HG03378 (cell line): Measurements from ENCODE around the gene ACBD7.

Experiments used
- ATAC-seq: cut with Tn5 transposase; IDR thresholded peaks from one replicate; pipeline ENCODE4 v1.9.1; 2021; ENCODE audit warnings: mild to moderate bottlenecking, moderate library complexity; ENCODE audit not compliant: unreplicated experiment

The ACBD7 gene

DNA sequence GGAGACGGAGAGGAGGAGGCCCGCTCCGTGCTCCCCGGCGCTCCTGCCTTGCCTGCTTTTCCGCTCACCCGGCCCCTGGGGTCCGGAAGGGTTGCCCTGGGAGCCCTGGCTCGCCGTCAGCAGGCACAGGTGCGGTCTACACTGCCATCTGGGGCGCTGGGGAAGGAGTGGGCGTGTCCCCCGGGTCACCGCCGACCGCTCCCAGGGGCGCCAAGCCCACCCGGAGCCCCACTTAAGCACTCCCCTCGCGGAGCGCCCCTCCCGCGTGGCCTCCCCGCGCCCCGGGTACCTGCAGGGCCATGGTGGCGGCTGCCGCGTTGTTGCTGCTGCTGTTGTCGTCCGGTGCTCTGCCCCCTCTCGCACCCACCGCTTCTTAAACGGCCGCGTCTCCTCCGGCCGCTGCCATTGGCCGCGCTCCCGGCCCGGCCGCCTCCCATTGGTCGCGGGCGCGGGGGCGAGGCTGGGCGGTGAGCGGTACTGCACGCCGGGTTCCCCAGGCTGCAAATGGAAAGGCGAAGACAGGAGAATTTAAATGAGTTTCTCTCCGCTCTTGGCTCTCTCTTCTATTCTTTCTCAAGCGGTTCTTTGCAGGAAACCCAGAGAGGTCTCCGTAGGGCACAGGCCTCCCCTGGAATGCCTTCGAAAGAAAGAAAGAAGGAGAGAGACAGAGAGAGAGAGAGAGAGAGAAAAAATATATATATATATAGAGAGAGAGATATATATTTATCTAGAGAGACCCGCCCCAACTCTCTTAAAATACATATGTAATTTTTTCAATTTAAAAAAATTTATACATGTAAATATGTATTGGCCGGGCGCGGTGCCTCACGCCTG is at the start of gene ACBD7:
ACBD7 (minus strand) TSS at position 349 of the 834 bp plus-strand sequence; CDS start at position 301, 48 bp downstream.
- peak; percentile 78 for ATAC-seq

DNA sequence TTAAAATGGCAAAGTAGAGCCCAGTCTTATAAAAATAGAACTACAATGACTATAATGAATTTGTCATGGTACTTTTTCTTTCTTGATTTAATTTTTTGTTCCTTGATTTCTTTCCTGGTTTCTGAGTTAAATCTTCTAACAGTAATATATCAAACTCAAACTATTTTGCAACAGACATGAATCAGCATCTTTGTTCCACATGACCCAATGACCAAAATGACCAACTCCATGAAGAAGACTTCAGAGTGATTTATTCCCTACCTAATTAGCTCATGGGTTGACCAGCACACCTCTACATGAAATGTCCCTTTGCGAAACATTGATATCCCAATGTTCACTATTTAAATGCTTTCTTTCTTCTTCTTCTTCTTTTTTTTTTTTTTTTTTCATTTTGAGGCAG is 49.1 kb upstream of the ACBD7 start:
- ATAC-seq, result no peak

DNA sequence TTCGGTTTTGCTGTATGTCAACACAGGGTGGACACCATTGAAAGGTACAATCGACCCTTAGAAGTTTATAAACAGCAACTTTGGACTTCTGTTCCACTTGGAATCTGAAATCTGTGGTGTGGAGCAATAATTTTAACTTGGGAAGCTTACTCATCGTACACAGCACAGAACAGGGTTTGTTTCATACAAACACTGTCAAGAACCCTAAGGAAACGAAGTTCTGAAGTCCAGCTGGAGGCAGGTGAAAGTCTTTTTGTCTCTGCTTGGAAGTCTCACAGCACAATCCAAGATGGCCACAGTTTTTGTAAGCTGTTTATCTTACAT is 48.4 kb upstream of the ACBD7 start:
- no peak for ATAC-seq

DNA sequence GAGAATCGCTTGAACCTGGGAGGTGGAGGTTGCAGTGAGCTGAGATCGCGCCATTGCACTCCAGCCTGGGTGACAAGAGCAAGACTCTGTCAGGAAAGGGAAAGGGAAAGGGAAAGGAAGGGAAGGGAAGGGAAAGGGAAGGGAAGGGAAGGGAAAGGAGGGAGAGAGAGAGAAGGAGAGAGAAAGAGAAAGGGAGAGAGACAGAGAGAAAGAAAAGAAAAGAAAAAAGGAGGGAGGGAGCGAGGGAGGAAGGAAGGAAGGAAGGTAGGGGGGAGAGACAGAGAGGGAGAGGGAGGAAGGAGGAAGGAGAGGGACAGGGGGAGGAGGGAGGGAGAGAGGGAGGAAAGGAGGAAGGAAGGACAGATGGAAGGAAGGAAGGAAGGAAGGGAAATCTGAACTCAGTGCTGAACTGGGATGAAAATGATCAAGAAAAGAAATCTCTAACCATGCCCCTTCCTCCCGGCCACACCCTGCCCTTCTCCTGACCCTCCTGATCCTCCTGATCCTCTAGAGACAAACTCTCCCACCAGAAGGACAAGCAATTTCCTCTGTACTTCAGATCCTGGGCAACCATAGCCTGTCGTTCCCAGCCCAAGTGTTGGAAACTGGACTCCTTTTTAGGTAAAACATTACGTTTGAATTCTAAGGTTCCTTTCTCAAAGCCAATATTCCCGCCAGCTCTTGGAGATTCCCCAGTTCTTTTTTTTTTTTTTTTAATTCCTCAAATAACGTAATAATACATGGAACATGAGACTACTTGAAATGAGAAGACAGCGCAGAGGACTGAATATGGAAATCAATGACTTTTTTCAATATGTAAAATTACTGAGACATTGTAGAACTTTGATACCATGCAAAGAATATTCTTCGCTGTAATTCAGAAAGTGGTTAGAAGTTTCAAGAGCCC is 47.8 kb upstream of the ACBD7 start:
- ATAC-seq, result no peak

DNA sequence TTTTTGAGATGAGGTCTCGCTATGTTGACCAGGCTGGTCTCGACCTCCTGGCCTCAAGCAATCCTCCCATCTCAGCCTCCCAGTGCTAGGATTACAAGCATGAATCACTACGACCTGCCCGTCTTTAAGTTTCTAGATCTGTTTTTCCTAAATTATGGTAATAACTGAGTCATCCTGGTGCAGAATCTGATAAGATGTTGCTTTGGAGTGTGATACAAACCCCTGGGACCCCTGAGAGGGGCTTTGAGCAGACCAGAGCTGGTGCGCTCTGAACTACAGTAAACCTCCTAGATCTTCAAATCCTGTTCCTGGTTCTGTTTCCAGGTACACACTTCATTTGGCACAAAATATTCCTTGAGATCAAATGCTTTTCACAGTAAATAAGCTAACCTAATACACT is 42.8 kb upstream of the ACBD7 start:
- no peak for ATAC-seq

DNA sequence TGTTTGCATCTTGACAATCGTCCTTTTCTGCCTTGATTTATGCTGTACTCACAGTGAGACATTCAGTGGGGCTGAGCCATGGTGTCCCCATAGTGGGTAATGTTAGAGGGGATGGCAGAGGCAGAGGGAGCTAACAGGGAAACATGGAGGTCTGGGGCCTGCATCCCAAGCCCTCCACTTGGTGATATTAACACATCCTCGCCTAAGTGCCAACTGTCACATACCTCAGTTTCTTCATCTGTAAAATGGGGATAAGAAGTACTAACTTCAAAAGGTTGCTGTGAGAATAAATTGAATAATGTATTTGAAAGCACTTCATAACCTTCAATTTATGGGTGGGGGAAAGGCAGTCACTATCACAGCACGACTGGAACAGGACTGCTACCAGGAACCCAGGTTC is 36.3 kb upstream of the ACBD7 start:
- ATAC-seq, result no peak

DNA sequence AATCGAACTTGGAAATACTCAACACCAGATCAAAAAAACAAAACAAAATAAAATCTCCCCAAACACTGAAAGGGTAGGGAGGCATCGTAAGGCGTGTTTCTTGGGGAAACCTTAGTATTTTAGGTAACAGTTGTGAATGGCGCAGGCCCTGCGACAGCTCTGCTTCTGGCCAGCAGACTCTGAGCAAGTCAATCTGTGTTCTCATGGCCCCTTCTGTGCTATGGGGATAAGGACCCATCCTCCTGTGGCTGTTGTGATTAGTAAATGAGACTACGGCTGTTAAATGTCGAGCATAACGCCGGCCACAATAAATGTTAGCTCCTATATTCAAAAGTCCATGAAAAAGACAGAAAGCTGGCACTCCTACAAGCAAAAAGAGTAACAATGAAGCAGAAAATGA is 35.6 kb upstream of the ACBD7 start:
- ATAC-seq, result no peak

DNA sequence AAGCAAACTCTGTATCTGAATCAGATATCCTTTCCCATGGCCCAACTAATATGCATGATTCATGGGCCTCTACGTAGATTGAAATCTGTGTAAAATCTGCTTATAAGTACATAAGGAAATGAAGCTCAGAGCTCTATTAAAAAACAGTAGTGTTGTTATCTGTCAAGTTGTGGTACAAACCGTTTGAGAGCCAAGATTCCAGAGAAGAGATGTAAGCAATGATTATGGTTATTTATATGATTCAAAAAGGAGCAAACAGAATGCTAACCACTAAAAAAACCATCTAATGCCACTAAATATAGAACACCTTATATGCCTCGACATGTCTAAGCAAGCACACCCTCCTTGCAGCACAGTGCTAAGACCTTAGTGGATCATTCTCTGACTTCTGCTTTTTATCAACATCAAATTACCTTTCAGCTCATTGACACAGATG is 35.2 kb upstream of the ACBD7 start:
- ATAC-seq, result no peak

DNA sequence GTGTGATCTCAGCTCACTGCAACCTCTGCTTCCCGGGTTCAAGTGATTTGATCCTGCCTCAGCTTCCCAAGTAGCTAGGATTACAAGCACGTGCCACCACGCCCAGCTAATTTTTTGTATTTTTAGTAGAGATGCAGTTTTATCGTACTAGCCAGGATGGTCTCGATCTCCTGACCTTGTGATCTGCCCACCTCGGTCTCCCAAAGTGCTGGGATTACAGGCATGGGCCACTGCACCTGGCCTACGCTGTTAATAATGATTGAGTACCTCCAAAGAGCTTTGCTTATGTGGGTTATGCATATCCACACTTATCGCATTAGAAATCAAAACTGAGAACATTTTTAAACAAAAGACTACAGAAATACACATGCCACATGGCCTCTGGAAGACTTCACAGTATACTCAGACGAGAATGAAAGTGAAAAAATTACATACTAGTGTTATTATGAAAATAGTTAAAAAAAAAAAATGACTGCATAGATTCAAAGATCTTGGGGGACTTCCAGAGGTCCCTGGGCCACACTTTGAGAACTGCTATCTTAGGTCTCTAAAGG is 34.0 kb upstream of the ACBD7 start:
- ATAC-seq, result peak; percentile 87

DNA sequence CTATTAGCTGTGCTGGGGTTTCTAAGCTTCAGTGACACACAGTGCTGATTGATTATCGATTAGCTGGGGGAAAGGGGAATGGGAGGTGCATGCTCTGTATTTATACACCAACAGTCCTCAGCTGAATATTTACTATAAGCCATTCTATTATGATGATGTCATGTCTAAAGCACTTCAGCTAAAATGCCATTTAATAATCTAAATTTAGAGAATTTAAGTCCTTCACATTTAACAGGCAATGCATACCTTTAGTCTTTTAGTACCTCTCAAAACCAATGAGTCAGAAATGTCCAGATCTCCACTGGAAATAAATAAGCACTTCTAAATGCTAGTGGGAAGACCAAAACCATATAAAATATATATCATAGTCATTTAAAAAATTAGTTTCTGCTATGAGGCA is 33.1 kb upstream of the ACBD7 start:
- no peak for ATAC-seq

DNA sequence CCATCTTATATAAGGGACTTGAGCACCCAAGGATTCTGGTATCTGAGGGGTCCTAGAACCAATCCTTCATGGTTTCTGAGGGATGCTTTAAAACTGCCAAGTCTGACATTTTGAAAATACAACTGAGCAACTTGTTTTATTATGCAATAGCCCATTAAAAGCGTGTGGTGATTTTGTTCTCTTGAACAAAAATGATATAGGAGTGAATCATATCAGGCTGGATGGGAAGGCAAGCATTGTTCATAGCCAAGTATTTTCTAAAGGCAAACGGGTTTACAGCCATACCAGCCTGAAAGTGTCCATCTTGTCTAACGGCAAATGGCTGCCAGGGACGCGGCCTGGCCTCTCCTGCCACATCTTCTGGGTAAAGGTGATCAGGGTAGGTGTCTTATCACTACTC is 31.9 kb upstream of the ACBD7 start:
- no peak for ATAC-seq

DNA sequence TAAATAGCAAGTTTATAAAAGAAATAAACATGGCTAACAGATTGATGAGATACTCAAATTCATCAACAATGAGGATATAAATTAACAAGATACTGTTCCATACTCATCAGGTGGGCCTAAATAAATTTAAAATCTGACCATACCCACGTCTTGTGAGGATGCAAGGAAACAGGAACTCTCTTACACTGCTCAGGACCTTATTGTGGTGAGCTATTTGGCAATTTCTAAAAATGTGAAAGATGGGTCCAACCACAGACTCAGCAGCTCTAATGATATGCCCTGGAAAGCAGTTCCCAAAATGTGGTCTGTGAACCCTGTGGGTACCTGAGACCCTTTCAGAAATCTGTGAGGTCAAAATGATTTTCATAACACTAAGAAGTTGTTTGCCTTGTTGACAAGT is 30.0 kb upstream of the ACBD7 start:
- no peak for ATAC-seq

DNA sequence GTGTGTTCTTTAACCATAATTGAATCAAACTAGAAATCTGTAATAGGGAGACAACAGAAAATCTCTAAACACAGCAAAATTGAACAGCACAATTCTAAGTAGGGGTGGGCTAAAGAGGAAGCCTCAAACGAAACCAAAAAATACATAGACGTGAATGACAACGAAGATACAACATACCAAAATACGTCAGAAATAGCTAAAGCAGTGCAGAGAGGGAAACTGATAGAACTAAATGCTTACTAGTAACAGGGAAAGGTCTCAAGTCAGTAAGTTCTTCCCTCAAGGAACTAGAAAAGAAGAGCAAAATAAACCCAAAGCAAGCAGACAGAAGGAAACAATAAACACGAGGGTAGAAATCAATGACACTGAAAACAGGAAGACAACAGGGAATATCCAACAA is 27.6 kb upstream of the ACBD7 start:
- ATAC-seq, result no peak

DNA sequence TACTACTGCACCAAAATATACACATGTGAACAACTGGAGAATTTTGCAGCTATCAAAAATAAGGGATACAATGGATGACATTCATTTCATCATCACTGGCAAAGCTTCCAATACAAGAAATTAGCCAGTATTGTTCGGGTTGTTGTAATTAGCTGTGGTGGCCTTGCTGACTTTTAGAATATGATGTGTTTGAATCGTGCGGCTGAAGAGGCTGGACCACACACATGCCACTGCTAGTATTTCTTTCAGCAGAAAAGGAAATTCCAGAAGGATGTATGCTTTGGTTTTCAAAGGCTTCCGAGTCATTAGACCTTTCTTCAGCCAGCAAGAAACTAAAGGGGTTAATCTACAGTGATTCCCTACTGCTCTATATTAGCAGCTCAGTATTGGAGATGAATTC is 25.2 kb upstream of the ACBD7 start:
- ATAC-seq, result no peak

DNA sequence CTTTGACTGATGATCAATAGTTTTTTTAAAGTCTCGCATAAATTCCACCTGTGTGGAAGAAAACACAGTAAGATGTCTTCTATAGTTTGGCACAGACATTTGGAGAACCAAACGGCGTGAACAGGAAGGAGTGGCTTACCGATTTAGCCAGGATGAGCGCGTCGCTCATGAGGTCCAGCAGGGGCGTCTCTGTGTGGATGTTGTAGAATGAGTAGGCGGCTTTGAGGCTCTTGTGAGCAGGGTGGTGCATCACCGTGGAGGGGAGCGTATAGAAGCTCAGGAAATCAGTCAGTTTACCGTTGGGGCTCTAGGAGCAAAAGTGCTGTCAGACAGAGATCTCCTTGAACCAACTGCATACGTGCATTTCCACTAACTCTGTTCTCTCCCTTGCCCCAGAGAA is 24.1 kb upstream of the ACBD7 start:
- ATAC-seq, result no peak

DNA sequence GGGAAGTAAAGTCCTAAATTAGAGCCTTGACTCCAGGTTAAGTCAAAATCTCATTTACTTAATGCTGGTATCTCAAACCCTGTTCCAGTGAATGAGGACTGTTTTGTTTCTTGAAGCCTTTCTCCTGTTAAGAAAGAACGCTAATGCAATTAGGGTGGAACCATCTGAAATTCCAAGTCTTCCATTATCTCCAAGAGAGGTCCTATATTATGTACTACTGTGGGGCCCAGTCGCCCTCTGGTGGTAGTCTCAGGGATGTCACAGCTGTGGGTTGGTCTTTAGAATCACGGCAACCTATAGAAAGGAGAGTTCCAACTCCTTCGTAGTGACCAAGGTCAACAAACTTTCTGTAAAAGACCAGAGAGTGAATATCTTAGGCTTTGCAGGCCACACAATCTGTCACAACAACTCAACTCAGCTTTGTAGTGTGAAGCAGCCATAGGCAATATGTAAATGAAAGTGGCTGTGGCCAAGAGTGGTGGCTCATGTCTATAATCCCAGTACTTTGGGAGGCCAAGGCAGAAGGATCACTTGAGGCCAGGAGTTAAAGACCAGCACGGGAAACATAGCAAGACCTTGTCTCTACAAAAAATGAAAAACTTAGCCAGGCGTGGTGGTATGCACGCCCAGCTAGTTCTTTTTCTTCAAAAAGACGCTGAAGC is 17.9 kb upstream of the ACBD7 start:
- peak; percentile 59 for ATAC-seq

DNA sequence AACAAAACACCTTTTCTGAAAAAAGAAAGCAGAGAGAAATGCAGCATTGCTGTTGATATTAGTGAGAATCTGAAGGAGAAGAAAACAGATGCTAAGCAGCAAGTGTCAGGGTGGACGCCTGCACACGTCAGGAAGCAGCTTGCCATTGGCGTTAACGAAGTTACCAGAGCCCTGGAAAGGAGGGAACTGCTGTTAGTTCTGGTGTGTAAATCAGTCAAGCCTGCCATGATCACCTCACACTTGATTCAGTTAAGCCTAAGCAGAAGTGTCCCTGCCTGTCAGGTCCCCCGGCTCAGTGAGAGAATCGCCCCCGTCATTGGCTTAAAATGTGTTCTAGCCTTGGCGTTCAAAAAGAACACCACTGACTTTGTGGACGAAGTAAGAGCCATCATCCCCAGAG is 14.9 kb upstream of the ACBD7 start:
- ATAC-seq, result no peak

DNA sequence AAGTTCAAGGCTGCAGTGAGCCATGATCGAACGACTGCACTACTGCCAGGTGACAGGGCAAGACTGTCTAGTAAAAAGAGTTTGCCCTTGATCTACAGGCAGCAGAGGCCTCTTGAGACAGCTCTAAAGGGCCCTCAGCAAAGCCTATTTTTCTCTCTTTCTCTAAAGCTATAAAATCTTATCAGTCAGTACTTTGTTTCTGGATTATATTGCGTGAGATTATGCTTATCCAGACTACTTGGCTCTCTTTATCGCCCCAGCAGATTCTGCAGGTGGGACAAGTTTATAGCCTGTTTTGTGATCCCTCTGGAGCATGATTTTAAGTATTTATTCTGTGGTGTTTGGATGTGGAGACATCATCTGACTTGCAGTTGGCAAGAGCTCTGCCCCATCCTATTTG is 11.3 kb upstream of the ACBD7 start:
- ATAC-seq, result no peak

DNA sequence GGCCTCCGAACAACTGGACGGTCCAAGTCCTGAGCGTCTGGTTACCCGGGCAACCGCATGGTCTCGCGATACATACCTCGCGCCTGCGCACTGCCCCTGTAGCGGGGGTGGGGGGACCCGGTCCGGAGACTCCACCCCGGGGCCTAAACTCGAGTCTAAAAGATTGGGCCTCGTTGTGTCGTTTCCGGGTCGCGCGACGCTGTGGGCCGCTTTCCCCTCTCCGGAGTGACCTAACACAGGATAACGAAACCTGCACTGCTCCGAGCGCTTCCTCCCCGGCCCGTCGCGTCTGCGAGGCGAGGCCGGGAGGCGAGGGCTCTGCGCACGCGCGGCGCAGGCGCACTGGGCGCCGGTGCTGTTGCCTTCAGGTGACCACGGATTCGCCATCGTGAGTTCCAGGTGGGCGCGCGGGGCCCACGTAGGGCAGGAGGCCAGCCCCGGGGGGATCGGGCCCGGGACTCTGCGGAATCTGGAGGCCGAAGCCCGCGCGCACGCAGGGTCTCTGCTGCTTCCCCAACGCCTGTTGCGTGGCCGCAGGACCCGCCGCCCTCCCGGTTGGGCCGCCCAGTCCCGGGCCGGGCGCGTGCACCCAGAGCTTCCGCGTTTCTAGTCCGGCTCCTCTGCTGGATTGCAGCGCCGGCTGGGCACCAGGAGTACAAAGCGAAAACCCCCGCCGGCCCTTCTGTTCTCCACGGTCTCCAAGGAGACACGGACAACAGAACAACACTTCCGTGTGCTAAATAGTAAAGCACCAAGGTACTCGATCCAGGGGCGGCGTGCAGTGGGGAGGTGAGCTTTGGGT is 8.6 kb upstream of the ACBD7 start, which contains the start of gene RPP38:
RPP38 (plus strand) TSS at position 345 of the 802 bp plus-strand sequence. CDS start 5,960 bp downstream, outside the sequence.
- ATAC-seq, result peak; percentile 84

DNA sequence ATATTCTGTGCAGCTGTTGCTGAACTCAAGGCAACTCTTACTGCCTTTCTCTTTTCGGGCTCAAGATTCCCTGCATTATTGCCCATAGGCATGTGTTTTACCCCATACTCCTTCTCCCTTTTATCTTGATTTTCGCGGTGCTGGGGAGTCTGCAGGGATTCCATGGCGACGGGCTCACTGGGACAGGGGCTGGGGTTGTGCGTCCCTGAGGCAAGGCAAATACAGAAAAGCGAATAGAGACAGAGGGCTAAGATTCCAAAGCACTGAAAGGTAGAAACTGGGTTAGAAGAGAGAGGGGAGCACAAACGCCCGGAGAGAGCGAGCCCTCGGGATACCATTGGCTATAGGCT is 8.1 kb upstream of the ACBD7 start:
- ATAC-seq, result peak; percentile 17
